ENCODE results near the gene ADAMTS3. TPM values are rescaled to one million over a fixed set of nuclear protein-coding genes. Genes with fewer than 3 reads are reported as not detected.

Gene ADAMTS3
- total and polyA plus RNA-seq, 9 of the 15 experiments (the other 6 are each of a cell fraction or from before 2014, with no cell fraction given) = 4.0 to 18.0 (median 12.1) TPM

DNA sequence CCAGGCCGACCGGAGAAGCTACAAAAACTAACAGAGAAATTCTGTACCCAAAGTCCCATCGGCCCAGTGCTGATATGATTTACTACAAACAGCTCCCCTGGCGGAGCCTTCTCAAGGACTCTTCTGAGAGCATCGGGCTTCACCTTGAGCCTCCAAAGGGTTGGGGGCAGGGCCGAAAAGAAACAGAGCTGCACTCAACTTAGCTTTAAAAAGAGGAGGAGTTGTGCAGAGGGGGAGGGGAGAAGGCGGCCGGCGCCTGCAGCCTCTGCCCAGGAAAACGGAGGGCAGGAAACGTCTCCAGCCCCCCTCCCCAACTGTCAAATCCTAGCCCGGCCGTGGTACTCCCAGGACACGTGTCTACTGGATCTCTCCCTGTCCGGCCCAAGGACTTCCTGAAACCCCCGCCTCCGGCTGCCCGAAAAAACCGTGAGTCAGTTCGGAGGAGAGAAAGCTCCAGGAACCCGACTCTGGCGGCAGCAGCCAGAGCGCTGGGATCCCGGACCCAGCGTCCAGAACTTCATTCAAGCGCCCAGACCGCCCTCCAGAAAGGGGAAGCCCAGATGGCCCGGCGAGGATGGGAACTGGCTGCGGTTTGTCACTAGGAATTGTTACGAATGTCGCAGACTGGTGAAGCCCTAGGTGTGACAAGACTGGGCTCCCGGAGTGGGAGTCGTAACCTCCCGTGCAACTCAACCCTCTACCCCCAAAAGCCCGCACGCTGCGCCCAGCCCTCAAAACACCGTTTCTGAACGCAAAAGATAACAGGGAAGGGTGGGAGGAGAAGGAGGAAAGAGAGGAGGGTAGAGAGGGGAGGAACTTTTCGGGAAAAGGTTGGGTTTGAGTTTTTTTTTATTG, 973 bp downstream of the ADAMTS3 start (continued):
- no peak for TF ChIP-seq CCAR2 (IDR thresholded peaks at IDR 0.05; ENCODE audit: low read depth, low read length)
- TF ChIP-seq CBFA2T3 (IDR thresholded peaks at IDR 0.05) = peak; percentile 55
- no peak for TF ChIP-seq MEF2D (tag; conservative IDR thresholded peaks at IDR 0.05; ENCODE audit: low read depth)
- TF ChIP-seq RBM39 (optimal IDR thresholded peaks at IDR 0.05; ENCODE audit: low read depth, low read length) = peak; percentile 71
- peak; percentile 73 for TF ChIP-seq TAF1 (IDR thresholded peaks at IDR 0.05; ENCODE audit: control insufficient read depth, extremely low read depth, insufficient read depth, low read length, severe bottlenecking)
- TF ChIP-seq, protein P1, sequence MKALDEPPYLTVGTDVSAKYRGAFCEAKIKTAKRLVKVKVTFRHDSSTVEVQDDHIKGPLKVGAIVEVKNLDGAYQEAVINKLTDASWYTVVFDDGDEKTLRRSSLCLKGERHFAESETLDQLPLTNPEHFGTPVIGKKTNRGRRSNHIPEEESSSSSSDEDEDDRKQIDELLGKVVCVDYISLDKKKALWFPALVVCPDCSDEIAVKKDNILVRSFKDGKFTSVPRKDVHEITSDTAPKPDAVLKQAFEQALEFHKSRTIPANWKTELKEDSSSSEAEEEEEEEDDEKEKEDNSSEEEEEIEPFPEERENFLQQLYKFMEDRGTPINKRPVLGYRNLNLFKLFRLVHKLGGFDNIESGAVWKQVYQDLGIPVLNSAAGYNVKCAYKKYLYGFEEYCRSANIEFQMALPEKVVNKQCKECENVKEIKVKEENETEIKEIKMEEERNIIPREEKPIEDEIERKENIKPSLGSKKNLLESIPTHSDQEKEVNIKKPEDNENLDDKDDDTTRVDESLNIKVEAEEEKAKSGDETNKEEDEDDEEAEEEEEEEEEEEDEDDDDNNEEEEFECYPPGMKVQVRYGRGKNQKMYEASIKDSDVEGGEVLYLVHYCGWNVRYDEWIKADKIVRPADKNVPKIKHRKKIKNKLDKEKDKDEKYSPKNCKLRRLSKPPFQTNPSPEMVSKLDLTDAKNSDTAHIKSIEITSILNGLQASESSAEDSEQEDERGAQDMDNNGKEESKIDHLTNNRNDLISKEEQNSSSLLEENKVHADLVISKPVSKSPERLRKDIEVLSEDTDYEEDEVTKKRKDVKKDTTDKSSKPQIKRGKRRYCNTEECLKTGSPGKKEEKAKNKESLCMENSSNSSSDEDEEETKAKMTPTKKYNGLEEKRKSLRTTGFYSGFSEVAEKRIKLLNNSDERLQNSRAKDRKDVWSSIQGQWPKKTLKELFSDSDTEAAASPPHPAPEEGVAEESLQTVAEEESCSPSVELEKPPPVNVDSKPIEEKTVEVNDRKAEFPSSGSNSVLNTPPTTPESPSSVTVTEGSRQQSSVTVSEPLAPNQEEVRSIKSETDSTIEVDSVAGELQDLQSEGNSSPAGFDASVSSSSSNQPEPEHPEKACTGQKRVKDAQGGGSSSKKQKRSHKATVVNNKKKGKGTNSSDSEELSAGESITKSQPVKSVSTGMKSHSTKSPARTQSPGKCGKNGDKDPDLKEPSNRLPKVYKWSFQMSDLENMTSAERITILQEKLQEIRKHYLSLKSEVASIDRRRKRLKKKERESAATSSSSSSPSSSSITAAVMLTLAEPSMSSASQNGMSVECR (CRISPR knock-in tag; IDR thresholded peaks at IDR 0.05) = no peak
- no peak for TF ChIP-seq U2AF2 (optimal IDR thresholded peaks at IDR 0.05; ENCODE audit: low read depth, low read length)
- no peak for TF ChIP-seq CBX8 (IDR thresholded peaks at IDR 0.05; ENCODE audit: borderline replicate concordance, extremely low read depth, low read depth, low read length, poor library complexity, severe bottlenecking)
- TF ChIP-seq L3MBTL2 (IDR thresholded peaks at IDR 0.05) = peak; percentile 65
- TF ChIP-seq PCBP2 (IDR thresholded peaks at IDR 0.05; ENCODE audit: low read depth, low read length, poor library complexity, severe bottlenecking) = no peak
- no peak for TF ChIP-seq RBM17 (IDR thresholded peaks at IDR 0.05; ENCODE audit: borderline replicate concordance, low read depth, low read length)
- no peak for TF ChIP-seq CHCHD3 (CRISPR knock-in tag; IDR thresholded peaks at IDR 0.05)
- TF ChIP-seq, protein P2, sequence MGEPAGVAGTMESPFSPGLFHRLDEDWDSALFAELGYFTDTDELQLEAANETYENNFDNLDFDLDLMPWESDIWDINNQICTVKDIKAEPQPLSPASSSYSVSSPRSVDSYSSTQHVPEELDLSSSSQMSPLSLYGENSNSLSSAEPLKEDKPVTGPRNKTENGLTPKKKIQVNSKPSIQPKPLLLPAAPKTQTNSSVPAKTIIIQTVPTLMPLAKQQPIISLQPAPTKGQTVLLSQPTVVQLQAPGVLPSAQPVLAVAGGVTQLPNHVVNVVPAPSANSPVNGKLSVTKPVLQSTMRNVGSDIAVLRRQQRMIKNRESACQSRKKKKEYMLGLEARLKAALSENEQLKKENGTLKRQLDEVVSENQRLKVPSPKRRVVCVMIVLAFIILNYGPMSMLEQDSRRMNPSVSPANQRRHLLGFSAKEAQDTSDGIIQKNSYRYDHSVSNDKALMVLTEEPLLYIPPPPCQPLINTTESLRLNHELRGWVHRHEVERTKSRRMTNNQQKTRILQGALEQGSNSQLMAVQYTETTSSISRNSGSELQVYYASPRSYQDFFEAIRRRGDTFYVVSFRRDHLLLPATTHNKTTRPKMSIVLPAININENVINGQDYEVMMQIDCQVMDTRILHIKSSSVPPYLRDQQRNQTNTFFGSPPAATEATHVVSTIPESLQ (CRISPR knock-in tag; IDR thresholded peaks at IDR 0.05) = 0 out of 2 replicates have a peak, but pooled peaks have one; percentile 54
- TF ChIP-seq, protein P3, sequence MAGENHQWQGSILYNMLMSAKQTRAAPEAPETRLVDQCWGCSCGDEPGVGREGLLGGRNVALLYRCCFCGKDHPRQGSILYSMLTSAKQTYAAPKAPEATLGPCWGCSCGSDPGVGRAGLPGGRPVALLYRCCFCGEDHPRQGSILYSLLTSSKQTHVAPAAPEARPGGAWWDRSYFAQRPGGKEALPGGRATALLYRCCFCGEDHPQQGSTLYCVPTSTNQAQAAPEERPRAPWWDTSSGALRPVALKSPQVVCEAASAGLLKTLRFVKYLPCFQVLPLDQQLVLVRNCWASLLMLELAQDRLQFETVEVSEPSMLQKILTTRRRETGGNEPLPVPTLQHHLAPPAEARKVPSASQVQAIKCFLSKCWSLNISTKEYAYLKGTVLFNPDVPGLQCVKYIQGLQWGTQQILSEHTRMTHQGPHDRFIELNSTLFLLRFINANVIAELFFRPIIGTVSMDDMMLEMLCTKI (IDR thresholded peaks at IDR 0.05; ENCODE audit: partially characterized antibody) = no peak
- TF ChIP-seq, protein P4, sequence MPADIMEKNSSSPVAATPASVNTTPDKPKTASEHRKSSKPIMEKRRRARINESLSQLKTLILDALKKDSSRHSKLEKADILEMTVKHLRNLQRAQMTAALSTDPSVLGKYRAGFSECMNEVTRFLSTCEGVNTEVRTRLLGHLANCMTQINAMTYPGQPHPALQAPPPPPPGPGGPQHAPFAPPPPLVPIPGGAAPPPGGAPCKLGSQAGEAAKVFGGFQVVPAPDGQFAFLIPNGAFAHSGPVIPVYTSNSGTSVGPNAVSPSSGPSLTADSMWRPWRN (IDR thresholded peaks at IDR 0.05; ENCODE audit: low read depth) = peak; percentile 12; the same call in 1 of the 2 replicates
- no peak for TF ChIP-seq SMAD3 (CRISPR knock-in tag; conservative IDR thresholded peaks at IDR 0.05)

All from K562 (cell line).